GM18519 (cell line): ENCODE data around the gene AWAT1.
"Not testable (repeated sequence)": the region's sequence is repeated elsewhere in the genome, so short reads cannot be mapped to it uniquely, and the experiment has no call there.

Experiments
- ATAC-seq: cut with Tn5 transposase; IDR thresholded peaks from one replicate; pipeline ENCODE4 v1.9.1; 2021; ENCODE audit warnings: mild to moderate bottlenecking, moderate library complexity; ENCODE audit not compliant: unreplicated experiment, low FRiP score

Gene AWAT1

GRCh38 chrX:70260104-70260503 lies 25.6 kb downstream of the AWAT1 start, which contains the start of gene P2RY4:
Gene P2RY4 (minus strand): TSS chrX:70260204. CDS start chrX:70259624, 580 bp downstream.
- ATAC-seq: no peak

- peak; percentile 76 for ATAC-seq
Measured at GRCh38 chrX:70262952-70263567, 28.6 kb downstream of the AWAT1 start.

- no peak for ATAC-seq
Measured at GRCh38 chrX:70264784-70265183, 30.3 kb downstream of the AWAT1 start.

GRCh38 chrX:70268034-70268433 lies 33.6 kb downstream of the AWAT1 start, which contains the start of gene ARR3:
Gene ARR3 (plus strand): TSS chrX:70268334. CDS start chrX:70269386, 1,052 bp downstream.
- no peak for ATAC-seq

- ATAC-seq: not testable (repeated sequence)
Measured at GRCh38 chrX:70274029-70274428, 39.6 kb downstream of the AWAT1 start.

GRCh38 chrX:70279081-70279480 lies 44.6 kb downstream of the AWAT1 start:
- no peak for ATAC-seq

- ATAC-seq: no peak
Measured at GRCh38 chrX:70280573-70280972, 46.1 kb downstream of the AWAT1 start.

- ATAC-seq: no peak
Measured at GRCh38 chrX:70281951-70282350, 47.5 kb downstream of the AWAT1 start, which contains the start of gene RAB41. Gene RAB41 (plus strand): TSS chrX:70282172. CDS start chrX:70282218, 46 bp downstream.

- ATAC-seq: no peak
Measured at GRCh38 chrX:70289168-70289792, 54.8 kb downstream of the AWAT1 start.
